AML-193 (cell line): ENCODE data around the gene BLACAT1.

Experiments
- DNase-seq, 2 experiments: peaks; one replicate each; lab custom pipeline; 2025; lab: John Stamatoyannopoulos, UW

The BLACAT1 gene

GRCh38 chr1:205455581-205456382 is at the start of gene BLACAT1:
Gene BLACAT1, minus strand, starts transcription at chr1:205456045.
- DNase-seq = no peak

DNA sequence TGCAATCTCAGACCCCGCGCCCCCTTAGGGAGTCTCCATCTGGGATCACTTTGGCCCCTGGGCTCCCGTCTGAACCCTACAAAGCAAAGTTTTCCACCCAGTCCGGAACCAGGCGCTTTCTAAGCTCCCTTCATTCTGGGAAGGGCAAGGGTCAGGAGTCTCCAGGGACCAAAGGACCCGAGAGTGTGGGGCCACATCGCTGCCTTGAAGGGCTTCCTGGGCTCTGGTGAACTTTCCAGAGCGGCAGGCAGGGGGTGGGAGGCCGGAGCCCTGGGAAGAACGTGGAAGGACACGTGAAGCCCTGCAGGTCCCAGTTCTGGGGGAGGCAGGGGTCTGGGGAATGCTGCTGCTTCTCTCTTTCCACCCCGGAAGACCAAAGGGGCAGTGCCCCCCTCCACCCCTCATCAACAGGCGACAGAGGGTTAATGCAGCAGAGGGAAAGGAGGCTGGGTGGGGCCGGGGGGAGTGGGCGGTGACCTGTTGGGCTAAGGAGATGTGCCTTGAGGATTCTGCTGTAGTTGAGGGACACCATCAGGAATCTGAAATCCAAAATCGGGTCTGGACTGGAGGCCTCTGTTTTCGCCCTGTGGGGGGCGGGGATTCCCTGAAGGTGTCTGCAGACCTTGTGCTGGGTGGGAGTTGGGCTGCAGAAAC is 49.4 kb upstream of the BLACAT1 start:
- no peak for DNase-seq

GRCh38 chr1:205504311-205505075 is 48.6 kb upstream of the BLACAT1 start, which contains the start of gene CDK18:
Gene CDK18, plus strand, starts transcription at chr1:205504669. Its CDS starts 18,499 bp downstream, at chr1:205523168.
- DNase-seq = peak; percentile 58 to 64

DNA sequence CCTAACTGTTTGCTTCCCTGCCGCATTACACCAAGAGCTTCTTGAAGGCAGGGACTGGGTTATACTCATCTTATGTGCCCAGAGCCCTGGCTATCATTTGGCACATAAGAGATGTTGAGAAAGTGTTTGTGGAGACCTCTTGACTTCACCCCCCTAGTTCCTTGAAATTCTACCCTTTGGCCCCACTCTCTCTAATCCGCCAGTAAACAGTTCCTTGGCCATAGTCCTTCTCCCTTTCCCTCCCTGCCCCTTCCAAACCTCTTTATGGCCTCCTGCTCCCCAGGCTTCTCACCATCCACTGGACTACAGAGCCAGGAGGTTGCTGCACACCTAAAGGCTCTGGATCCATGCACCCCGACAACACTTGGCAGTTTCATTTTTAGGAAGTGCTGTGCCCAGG is 47.1 kb upstream of the BLACAT1 start:
- DNase-seq = no peak

GRCh38 chr1:205502111-205502810 is 46.4 kb upstream of the BLACAT1 start:
- DNase-seq = no peak

GRCh38 chr1:205500240-205501233 is 44.7 kb upstream of the BLACAT1 start:
- DNase-seq = no peak

GRCh38 chr1:205499789-205500188 is 43.9 kb upstream of the BLACAT1 start:
- no peak for DNase-seq

DNA sequence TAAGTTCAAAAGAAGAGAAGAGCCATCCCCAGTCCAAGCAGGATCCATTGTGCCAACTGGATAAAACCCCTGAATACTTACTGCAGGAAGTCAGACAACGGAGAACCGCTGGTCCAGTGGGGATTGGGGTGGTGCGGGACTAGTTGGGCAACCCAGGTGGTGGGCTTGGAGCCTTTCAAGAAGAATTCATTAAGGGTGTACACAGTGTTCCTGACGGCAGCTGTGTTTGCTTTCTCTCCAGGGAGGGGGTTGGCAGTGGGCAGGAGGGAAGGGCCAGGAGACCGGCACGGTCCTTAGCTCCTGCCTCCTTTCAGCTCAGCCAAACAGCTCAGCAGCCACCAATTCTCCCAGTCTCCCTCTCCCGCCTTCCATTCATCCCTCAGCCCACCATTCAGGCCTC is 41.5 kb upstream of the BLACAT1 start:
- DNase-seq = no peak

- DNase-seq = no peak
Measured at GRCh38 chr1:205496661-205497060, 40.8 kb upstream of the BLACAT1 start.

DNA sequence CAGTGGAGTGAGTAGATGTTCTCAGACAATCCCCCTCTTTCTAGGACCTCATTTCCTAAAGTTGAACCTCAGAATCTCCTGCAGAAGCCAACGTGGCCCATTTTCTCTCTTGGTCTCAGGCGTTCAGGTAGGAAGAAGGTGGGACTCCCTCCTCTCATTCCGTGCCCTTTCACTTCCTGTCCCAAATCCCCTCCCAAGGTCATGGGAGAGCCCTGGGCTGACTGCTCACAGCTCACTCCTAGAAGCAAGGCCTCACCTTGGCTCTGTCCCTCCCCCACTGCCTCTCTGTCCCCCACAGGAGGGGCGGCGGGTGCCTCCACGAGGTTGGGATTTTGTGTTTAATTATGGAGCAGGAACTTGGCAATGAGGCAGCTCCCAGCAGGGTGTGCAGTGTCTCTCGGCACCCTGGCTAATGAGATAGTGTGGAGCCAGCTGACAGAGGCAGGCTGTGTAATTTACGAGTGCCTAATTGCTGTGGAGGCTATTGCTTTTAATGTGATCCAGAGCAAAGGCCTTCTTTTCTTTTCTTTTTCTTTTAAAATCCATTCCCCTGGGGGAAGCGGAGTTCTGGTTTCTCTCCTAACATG is 39.5 kb upstream of the BLACAT1 start:
- DNase-seq = no peak

GRCh38 chr1:205494115-205494514 is 38.3 kb upstream of the BLACAT1 start:
- DNase-seq = no peak

GRCh38 chr1:205493241-205494085 is 37.6 kb upstream of the BLACAT1 start:
- DNase-seq = no peak

DNA sequence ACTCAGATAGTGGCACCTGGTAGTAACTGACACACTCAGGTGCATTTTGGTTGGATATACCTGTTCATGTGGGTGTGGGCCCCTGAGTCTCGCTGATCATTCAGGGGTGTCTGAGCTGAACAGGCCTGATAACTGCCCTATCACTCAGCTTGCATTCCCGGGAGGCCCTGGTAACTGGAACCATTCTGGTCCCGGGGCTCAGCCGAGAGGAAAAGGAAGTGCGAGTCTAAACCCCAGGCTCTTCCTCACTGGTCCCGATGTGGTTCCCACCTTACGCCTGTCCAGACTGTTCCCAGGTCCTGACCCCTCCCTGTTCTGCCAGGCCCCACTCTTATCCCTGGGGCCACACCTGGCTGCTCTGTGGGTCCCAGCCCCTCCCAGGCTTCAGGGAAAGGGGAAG is 36.9 kb upstream of the BLACAT1 start:
- no peak for DNase-seq

- DNase-seq = no peak
Measured at GRCh38 chr1:205492201-205492667, 36.4 kb upstream of the BLACAT1 start.

DNA sequence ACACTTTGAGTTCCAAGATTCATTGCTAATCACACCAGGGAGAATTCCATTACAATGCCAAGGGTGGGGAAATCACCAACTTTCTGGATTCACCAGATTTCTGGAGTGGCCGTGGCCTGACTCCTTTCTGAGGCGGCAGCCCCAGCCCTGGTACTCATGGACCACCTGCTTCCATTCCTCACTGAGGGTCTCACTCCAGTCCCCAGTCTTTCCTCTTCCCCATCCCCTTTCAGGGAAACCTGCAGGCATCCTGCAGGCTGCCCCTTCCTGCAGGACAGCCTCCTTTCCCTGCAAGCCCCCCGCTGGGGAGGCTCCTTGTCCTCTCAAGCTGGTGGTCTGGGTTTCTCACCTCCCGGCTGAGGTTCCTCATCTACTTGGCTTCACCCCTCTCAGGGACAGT is 35.9 kb upstream of the BLACAT1 start:
- DNase-seq = no peak

- peak; percentile 67 to 75 for DNase-seq
Measured at GRCh38 chr1:205488074-205488723, 32.4 kb upstream of the BLACAT1 start.

GRCh38 chr1:205486258-205486657 is 30.4 kb upstream of the BLACAT1 start:
- no peak for DNase-seq
